ENCODE results near the gene SSH2. TPM values are rescaled to one million over a fixed set of nuclear protein-coding genes. Genes with fewer than 3 reads are reported as not detected.

SSH2 gene
- total RNA-seq, 2 experiments from 2014 or later = 37.5 to 43.5 TPM

- H3K4me1 Mint-ChIP-seq (ENCODE audit: low read depth) = peaks cover 17% of the 10 kb centered on the region
- no peak overlapping the region for H3K27ac Mint-ChIP-seq
- peaks cover 1% of the 10 kb centered on the region for H3K36me3 Mint-ChIP-seq (ENCODE audit: low read depth)
- ATAC-seq (no peak), DNase-seq (no peak)
- no peak overlapping the region for H3K4me3 Mint-ChIP-seq
- intact Hi-C loops (cut with micrococcal nuclease) = no loop called here
- no peaks in the 10 kb centered on the region for H3K27me3 Mint-ChIP-seq
- no peaks in the 10 kb centered on the region for H3K9me3 Mint-ChIP-seq
- ChIA-PET CTCF (no interaction called here), POLR2A (no interaction called here)
- TF ChIP-seq, protein P1, sequence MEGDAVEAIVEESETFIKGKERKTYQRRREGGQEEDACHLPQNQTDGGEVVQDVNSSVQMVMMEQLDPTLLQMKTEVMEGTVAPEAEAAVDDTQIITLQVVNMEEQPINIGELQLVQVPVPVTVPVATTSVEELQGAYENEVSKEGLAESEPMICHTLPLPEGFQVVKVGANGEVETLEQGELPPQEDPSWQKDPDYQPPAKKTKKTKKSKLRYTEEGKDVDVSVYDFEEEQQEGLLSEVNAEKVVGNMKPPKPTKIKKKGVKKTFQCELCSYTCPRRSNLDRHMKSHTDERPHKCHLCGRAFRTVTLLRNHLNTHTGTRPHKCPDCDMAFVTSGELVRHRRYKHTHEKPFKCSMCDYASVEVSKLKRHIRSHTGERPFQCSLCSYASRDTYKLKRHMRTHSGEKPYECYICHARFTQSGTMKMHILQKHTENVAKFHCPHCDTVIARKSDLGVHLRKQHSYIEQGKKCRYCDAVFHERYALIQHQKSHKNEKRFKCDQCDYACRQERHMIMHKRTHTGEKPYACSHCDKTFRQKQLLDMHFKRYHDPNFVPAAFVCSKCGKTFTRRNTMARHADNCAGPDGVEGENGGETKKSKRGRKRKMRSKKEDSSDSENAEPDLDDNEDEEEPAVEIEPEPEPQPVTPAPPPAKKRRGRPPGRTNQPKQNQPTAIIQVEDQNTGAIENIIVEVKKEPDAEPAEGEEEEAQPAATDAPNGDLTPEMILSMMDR (IDR thresholded peaks at IDR 0.05) = no peak
These were observed 96.2 kb downstream of the SSH2 start for GRCh38 chr17:29833801-29834200.

DNA sequence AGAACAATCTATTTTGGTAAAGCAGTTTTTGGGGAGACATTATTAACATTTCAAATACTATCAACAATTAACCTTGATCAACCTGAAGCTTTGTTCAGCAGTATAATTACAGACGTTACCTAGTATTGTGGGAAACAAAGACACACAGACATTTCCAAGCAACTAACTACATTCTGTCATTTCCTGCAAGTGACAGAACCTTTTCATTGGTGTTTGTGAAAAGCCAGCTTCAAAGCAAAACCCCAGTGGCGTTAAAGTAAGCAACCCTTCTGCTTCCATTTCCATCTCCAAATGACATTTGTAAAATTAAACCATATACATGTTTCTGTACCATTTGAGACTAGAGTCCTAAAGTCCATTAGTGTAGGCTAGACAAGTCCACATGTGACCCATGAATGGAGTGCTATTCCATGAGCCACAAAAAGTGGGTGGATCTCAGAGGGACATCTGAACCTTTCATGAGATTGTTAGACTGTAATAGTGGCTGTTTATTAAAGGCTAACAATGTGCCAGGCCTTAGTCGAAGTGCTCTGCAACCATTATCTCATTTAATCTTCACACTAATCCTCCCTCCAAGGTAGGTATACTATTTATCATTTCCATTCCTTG lies 101.2 kb downstream of the SSH2 start:
- Mint-ChIP-seq H3K27me3 (no peaks in the 10 kb centered on the region), H3K4me1 (ENCODE audit: low read depth) (peaks cover 35% of the 10 kb centered on the region), H3K27ac (no peak overlapping the region), H3K9me3 (no peaks in the 10 kb centered on the region), H3K36me3 (ENCODE audit: low read depth) (peaks cover 1% of the 10 kb centered on the region), H3K4me3 (no peak overlapping the region)
- DNase-seq (no peak), ATAC-seq (no peak)
- TF ChIP-seq, protein P1 (IDR thresholded peaks at IDR 0.05) = no peak
- ChIA-PET POLR2A (interaction anchor here (1.9 kb wide), 1 partner anchor 11 kb away, joined by 5 read pairs; no protein-coding TSS in a partner anchor), CTCF (interaction anchor here (1.0 to 2.7 kb wide), 3 partner anchors 18 to 103 kb away, joined by 3 to 16 read pairs (median 6); no protein-coding TSS in a partner anchor)
- intact Hi-C loops (cut with micrococcal nuclease) = no loop called here

- no peak overlapping the region for H3K27ac Mint-ChIP-seq
- intact Hi-C loops (cut with micrococcal nuclease) = no loop called here
These were observed 102.8 kb downstream of the SSH2 start for GRCh38 chr17:29827179-29827578.

GRCh38 chr17:29826114-29826692 lies 103.8 kb downstream of the SSH2 start:
- CTCF ChIA-PET = no interaction called here
- POLR2A ChIA-PET = no interaction called here

More at GRCh38 chr17:29827179-29827578, 102.8 kb downstream of the SSH2 start:
- Mint-ChIP-seq H3K27me3 (no peaks in the 10 kb centered on the region), H3K36me3 (ENCODE audit: low read depth) (no peaks in the 10 kb centered on the region), H3K4me3 (no peak overlapping the region), H3K9me3 (no peaks in the 10 kb centered on the region), H3K4me1 (ENCODE audit: low read depth) (peaks cover 35% of the 10 kb centered on the region)
- TF ChIP-seq, protein P1 (IDR thresholded peaks at IDR 0.05) = no peak
- CTCF ChIA-PET = interaction anchor here (2.7 kb wide), 1 partner anchor 104 kb away, joined by 16 read pairs; no protein-coding TSS in a partner anchor
- ATAC-seq (no peak), DNase-seq (no peak)
- POLR2A ChIA-PET = no interaction called here

DNA sequence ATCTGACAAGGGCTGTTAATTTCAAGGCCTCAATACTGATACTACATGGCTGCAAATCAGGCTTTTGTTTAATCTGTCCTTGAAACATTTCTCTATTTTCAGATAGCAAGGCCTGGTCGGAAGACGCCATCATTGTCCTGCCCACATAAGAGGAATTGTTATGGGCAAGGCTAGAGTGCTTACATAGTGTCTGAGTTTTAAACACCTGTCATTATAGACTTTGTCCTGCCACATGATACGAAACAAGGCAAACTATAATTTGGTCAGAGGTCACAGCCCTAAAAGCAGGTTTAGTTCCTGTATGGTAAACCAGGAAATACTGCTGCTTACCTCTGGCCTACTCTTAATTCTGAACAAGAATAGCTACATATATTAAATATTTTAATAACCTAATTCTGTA lies 104.4 kb downstream of the SSH2 start:
- TF ChIP-seq, protein P1 (IDR thresholded peaks at IDR 0.05) = no peak
- H3K4me3 Mint-ChIP-seq = no peak overlapping the region
- POLR2A ChIA-PET = no interaction called here
- H3K27ac Mint-ChIP-seq = no peak overlapping the region
- CTCF ChIA-PET = interaction anchor here (0.6 kb wide), 1 partner anchor 104 kb away, joined by 3 read pairs; no protein-coding TSS in a partner anchor
- H3K9me3 Mint-ChIP-seq = no peaks in the 10 kb centered on the region
- no peaks in the 10 kb centered on the region for H3K27me3 Mint-ChIP-seq
- DNase-seq (no peak), ATAC-seq (no peak)
- intact Hi-C loops (cut with micrococcal nuclease) = no loop called here
- no peaks in the 10 kb centered on the region for H3K36me3 Mint-ChIP-seq (ENCODE audit: low read depth)
- peaks cover 30% of the 10 kb centered on the region for H3K4me1 Mint-ChIP-seq (ENCODE audit: low read depth)

More at GRCh38 chr17:29826114-29826692, 103.8 kb downstream of the SSH2 start:
- DNase-seq (no peak), ATAC-seq (no peak)
- H3K4me1 Mint-ChIP-seq (ENCODE audit: low read depth) = peaks cover 35% of the 10 kb centered on the region
- no peak overlapping the region for H3K27ac Mint-ChIP-seq
- intact Hi-C loops (cut with micrococcal nuclease) = no loop called here
- no peaks in the 10 kb centered on the region for H3K36me3 Mint-ChIP-seq (ENCODE audit: low read depth)
- TF ChIP-seq, protein P1 (IDR thresholded peaks at IDR 0.05) = no peak
- no peaks in the 10 kb centered on the region for H3K27me3 Mint-ChIP-seq
- no peaks in the 10 kb centered on the region for H3K9me3 Mint-ChIP-seq
- no peak overlapping the region for H3K4me3 Mint-ChIP-seq
